ENCODE results near the gene DNAH1. TPM values are rescaled to one million over a fixed set of nuclear protein-coding genes. Genes with fewer than 3 reads are reported as not detected.

The DNAH1 gene
- total and polyA plus RNA-seq, 2 of the 13 experiments (the other 11 are each of a cell fraction or from before 2014, with no cell fraction given), result 0.64 to 3.5 TPM

DNA sequence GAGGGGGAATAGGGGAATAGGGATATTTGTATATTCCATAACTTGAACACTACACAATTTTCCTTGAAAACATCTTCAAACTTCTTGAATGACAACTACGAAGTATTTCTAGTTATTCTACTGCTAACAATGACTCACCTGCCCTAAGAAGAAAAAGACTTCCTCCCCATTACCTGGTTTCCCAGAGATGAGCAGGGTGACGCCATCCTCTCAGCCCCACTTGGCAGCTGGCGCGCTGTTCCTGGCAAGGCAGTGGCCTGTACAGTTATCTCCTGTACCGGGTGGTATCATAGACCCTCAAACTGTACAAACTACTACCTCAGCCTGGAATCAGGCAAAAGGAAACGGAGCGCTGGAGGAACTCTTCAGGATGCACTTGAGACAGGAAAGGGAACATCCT is 48.1 kb upstream of the DNAH1 start:
- TF ChIP-seq ZKSCAN5 (CRISPR knock-in tag; IDR thresholded peaks at IDR 0.05), result no peak
- TF ChIP-seq ZNF253 (CRISPR knock-in tag; IDR thresholded peaks at IDR 0.05; ENCODE audit: borderline replicate concordance), result no peak
- TF ChIP-seq, protein P1, sequence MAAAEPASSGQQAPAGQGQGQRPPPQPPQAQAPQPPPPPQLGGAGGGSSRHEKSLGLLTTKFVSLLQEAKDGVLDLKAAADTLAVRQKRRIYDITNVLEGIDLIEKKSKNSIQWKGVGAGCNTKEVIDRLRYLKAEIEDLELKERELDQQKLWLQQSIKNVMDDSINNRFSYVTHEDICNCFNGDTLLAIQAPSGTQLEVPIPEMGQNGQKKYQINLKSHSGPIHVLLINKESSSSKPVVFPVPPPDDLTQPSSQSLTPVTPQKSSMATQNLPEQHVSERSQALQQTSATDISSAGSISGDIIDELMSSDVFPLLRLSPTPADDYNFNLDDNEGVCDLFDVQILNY (CRISPR knock-in tag; conservative IDR thresholded peaks at IDR 0.05), result no peak
- TF ChIP-seq MZF1 (CRISPR knock-in tag; IDR thresholded peaks at IDR 0.05; ENCODE audit: borderline replicate concordance), result no peak
- peak; percentile 16 for TF ChIP-seq HNRNPK (IDR thresholded peaks at IDR 0.05; ENCODE audit: low read depth, low read length, poor library complexity, severe bottlenecking)
- TF ChIP-seq GPN1 (CRISPR knock-in tag; IDR thresholded peaks at IDR 0.05; ENCODE audit: borderline replicate concordance), result no peak
- TF ChIP-seq GTF3A (CRISPR knock-in tag; conservative IDR thresholded peaks at IDR 0.05), result no peak
- no peak for TF ChIP-seq ZNF619 (CRISPR knock-in tag; IDR thresholded peaks at IDR 0.05)
- no peak for TF ChIP-seq RAD51 (IDR thresholded peaks at IDR 0.05; ENCODE audit: borderline replicate concordance)
- no peak for TF ChIP-seq ZNF264 (CRISPR knock-in tag; IDR thresholded peaks at IDR 0.05)
- TF ChIP-seq PHF8 (CRISPR knock-in tag; IDR thresholded peaks at IDR 0.05), result no peak
- TF ChIP-seq ELF1 (CRISPR knock-in tag; IDR thresholded peaks at IDR 0.05), result no peak
- no peak for TF ChIP-seq FOXJ3 (CRISPR knock-in tag; IDR thresholded peaks at IDR 0.05; ENCODE audit: borderline replicate concordance)
- no peak for TF ChIP-seq ARNTL (CRISPR knock-in tag; IDR thresholded peaks at IDR 0.05)
- TF ChIP-seq ZNF891 (CRISPR knock-in tag; IDR thresholded peaks at IDR 0.05), result no peak
- TF ChIP-seq, protein P2, sequence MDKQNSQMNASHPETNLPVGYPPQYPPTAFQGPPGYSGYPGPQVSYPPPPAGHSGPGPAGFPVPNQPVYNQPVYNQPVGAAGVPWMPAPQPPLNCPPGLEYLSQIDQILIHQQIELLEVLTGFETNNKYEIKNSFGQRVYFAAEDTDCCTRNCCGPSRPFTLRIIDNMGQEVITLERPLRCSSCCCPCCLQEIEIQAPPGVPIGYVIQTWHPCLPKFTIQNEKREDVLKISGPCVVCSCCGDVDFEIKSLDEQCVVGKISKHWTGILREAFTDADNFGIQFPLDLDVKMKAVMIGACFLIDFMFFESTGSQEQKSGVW (CRISPR knock-in tag; IDR thresholded peaks at IDR 0.05; ENCODE audit: borderline replicate concordance), result no peak
- no peak for TF ChIP-seq CREM (IDR thresholded peaks at IDR 0.05)
- TF ChIP-seq CREM (CRISPR knock-in tag; IDR thresholded peaks at IDR 0.05), result no peak
- peak; percentile 44; the same call in 1 of the 2 replicates for TF ChIP-seq RBFOX2 (IDR thresholded peaks at IDR 0.05; ENCODE audit: low read depth, low read length)
- TF ChIP-seq RBM22 (optimal IDR thresholded peaks at IDR 0.05; ENCODE audit: low read length), result peak; percentile 61
- no peak for TF ChIP-seq SYNCRIP (IDR thresholded peaks at IDR 0.05; ENCODE audit: insufficient read depth, low read depth, low read length)
- CTCF ChIA-PET (ENCODE audit: low intra/inter-chr PET ratio, low total read pairs), result no interaction called here
- WGBS (ENCODE audit: low lambda C conversion rate), result 94% methylated on average over 7 of the region's 7 CpGs
- H3K4me2 ChIP-seq (ENCODE audit: low read depth, low read length), result no peak overlapping the region
- in situ Hi-C loops (cut with HindIII; ENCODE audit: extremely low pct_ligation_motif_present, low pct_unique_long_range_greater_than_20kb) (no loop called here), intact Hi-C loops (cut with micrococcal nuclease; ENCODE audit: unreplicated experiment) (no loop called here)
- peaks cover 26 to 82% of the 10 kb centered on the region in 2 experiments for H3K36me3 ChIP-seq (replicated peaks in 1 of 2; ENCODE audit: control insufficient read depth in 1 of 2, insufficient read depth in 2 of 2, low read length in 2 of 2)
- no peak for DNase-seq (ENCODE audit: low spot score)
- no peak overlapping the region for H3K9ac ChIP-seq (ENCODE audit: insufficient read depth, low read depth, low read length)
- H3K4me3 ChIP-seq (replicated peaks in 1 of 3; ENCODE audit: insufficient read depth in 1 of 3, low read depth in 2 of 3, low read length in 3 of 3), result no peak overlapping the region
- ATAC-seq, result no peak
- peaks cover 53% of the 10 kb centered on the region for H3K79me2 ChIP-seq (ENCODE audit: insufficient read depth, low read length)
- H3K27ac ChIP-seq (ENCODE audit: extremely low read length, insufficient read depth, low read length), result no peak overlapping the region
- H4K20me1 ChIP-seq (ENCODE audit: insufficient read depth, low read length), result peaks cover 31% of the 10 kb centered on the region
- H2AFZ ChIP-seq (ENCODE audit: low read length), result no peak overlapping the region
- BruUV-seq (replicated peaks), result no TSS peak
- peaks cover 22% of the 10 kb centered on the region for H3K4me1 ChIP-seq (ENCODE audit: insufficient read depth, low read length)
- POLR2A ChIA-PET, result no interaction called here
- H3K27me3 ChIP-seq (ENCODE audit: control insufficient read depth in 1 of 2, insufficient read depth in 2 of 2, low read length in 2 of 2), result no peaks in the 10 kb centered on the region
- FAIRE-seq, result no peak
- no peaks in the 10 kb centered on the region for H3K9me3 ChIP-seq (ENCODE audit: low read length)
